GM12864 (cell line): ENCODE results near the gene TMEM30A.

Experiments
- DNase-seq: peaks from one replicate; pipeline ENCODE4 v3.0.0-alpha.2; 2011; ENCODE audit warnings: low read depth
- H3K4me3 ChIP-seq: 2 replicates; pipeline ENCODE4 v1.5.1; 2011; ENCODE audit warnings: mild to moderate bottlenecking, low read depth, low read length, control low read depth
- CTCF ChIP-seq: IDR thresholded peaks from 2 replicates; pipeline ENCODE4 v1.5.1; 2011; ENCODE audit warnings: low read depth, mild to moderate bottlenecking, moderate library complexity, low read length, control low read depth, inconsistent platforms; ENCODE audit errors: missing control alignments

Gene TMEM30A

GRCh38 chr6:75236630-75237029 is 48.0 kb downstream of the TMEM30A start:
- DNase-seq, result no peak
- H3K4me3 ChIP-seq, result no peak overlapping the region
- TF ChIP-seq CTCF, result no peak

DNA sequence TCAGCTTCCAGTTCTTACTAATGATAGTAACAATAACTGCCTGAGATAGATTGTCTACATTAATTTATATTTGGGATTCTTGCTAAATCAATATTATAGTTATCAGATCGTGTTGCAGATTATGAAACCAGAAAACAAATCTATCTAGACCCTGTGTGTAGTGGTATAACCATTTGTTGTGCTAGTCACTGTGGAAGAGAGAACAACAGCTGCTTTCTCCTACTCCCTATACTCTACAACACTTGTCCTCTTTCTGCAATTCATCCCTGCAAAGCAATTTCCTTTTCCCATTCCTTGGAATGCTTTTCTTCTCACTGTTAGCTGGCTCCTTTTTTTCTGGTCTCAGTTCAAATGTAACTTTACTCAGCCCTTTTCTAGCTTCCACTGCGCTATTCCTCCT is 49.3 kb downstream of the TMEM30A start:
- no peak overlapping the region for H3K4me3 ChIP-seq
- no peak for DNase-seq
- no peak for TF ChIP-seq CTCF

DNA sequence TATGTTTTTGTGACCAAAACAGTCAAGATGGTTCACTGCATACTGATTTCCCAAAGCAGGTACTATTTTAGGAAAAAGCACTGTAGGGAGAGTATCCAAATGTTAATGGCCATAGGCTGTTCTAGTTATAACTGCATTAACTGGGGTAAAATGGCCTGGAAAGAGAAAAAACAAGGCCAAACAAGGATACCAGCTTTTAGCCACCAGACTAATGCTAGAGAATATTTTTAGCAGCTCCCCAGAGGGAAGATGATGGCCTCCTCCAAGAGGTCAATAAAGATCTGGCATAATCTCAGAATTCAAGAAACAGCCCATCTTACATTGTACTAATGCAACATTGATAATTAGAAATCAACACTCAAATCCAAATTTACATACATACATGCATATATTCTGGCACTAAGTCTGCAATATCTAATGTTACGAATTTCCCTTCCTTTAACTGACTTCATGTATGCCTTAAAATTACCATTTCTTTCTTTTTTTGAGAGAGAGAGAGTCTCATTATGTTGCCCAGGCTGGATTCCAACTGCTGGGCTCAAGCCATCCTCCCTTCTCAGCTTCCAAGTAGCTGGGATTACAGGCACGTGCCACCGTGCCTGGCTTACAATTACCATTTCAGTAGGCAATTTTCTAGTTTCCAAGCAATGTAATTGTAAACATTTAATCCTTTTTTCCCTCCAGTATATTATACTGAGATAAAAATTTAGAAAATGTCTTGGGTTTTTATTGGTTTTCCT is 50.3 kb downstream of the TMEM30A start:
- no peak for TF ChIP-seq CTCF
- no peak for DNase-seq
- no peak overlapping the region for H3K4me3 ChIP-seq

DNA sequence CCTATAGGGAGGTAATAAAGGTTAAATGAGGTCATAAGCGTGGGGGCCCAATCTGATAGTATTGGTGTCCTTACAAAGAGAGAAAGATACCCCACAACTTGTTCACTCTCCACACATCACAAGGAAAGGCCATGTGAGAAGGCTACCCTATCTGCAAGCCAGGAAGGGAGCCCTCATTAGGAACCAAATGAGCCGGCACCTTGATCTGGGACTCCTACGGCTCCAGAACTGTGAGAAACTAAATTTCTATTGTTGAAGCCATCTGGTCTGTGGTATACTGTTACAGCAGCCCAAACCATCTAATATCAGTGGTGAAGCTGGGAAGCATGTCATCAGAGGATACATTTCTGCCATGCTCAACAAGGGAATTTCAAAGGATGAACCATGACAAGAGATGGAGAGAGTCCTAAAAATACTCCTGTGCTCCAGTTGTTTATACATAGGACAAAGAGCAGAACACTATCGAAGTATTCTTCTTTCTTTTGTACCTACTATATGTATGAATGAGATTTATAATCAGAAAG is 51.4 kb downstream of the TMEM30A start:
- DNase-seq, result no peak
- H3K4me3 ChIP-seq, result no peak overlapping the region
- no peak for TF ChIP-seq CTCF

GRCh38 chr6:75230484-75231325 is 53.9 kb downstream of the TMEM30A start:
- no peak overlapping the region for H3K4me3 ChIP-seq
- DNase-seq, result no peak
- TF ChIP-seq CTCF, result peak; percentile 36

DNA sequence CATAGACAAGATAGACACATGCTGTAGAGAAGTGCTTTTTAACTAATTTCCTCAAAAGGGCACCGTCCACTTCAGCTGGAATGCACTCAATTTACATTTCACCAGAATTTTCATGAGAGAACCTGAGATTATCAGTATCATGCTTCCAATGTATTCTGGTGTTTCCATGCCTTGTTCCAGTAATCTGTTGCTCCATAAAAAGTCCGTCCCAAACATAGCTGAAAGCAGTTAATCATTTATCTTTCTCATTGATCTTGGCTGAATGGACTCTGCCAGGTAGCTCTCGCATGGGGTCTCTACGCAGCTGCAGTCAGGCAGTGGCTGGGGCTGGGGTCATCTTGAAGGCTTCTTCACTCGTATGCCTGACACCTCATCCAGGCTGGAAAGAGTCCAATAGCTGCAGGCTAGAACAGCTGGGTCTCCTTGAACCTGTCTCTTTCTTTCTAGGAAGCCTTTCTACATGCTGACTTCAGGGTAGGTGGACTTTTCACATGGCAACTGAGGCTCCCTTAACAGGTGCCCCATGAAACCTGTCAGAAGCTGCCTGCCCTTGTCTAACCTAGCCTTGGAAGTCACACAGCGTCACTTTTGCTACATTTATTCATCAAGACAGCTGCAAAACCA is 60.2 kb downstream of the TMEM30A start:
- no peak overlapping the region for H3K4me3 ChIP-seq
- DNase-seq, result no peak
- no peak for TF ChIP-seq CTCF
